HepG2 (cell line): Measurements from ENCODE around the gene NAV2. TPM values are rescaled to one million over a fixed set of nuclear protein-coding genes. Genes with fewer than 3 reads are reported as not detected.

Experiments used
- ATAC-seq: fragments of 200-7000 bp; cut with Tn5 transposase; 3 replicates; pipeline ENCODE4 v1.9.1; 2020; ENCODE audit warnings: mild to moderate bottlenecking, moderate library complexity
- BruUV-seq: library from RNA; stranded (reverse); fragments of 400-500 nt; replicated peaks from 2 replicates; lab custom pipeline; 2021; lab: Mats Ljungman, UMichigan
- CTCF ChIA-PET: fragments of 300-600 bp; formaldehyde crosslinking; extraction: SDS; loops from one replicate; lab custom pipeline; 2021; ENCODE audit warnings: low total read pairs, inconsistent platforms, low intra/inter-chr PET ratio; lab: Yijun Ruan, JAX
- POLR2A ChIA-PET: fragments of 350-600 bp; sonication (Branson Sonifier 250); formaldehyde crosslinking; loops from one replicate; lab custom pipeline; 2020; ENCODE audit warnings: antibody characterized with exemption, inconsistent platforms; lab: Yijun Ruan, JAX
- DNase-seq: peaks from one replicate; pipeline ENCODE4 v3.0.0-alpha.2; 2015; ENCODE audit warnings: low spot score
- FAIRE-seq: peaks from 3 replicates; lab custom pipeline; 2011; peaks lifted over from hg19 to GRCh38; lab: Jason Lieb, UNC
- H2AFZ ChIP-seq: one replicate; pipeline ENCODE4 v1.6.1; 2011; ENCODE audit warnings: low read length, inconsistent platforms
- H3K27ac ChIP-seq: fragments of 300-600 bp; 3 replicates; pipeline ENCODE4 v1.8.0; 2011; ENCODE audit warnings: mixed run types, mild to moderate bottlenecking, mixed read lengths, low read length, inconsistent platforms; ENCODE audit not compliant: insufficient read depth; ENCODE audit errors: extremely low read length
- H3K27me3 ChIP-seq, 2 experiments: fragments of 200-600 bp in 1 of 2; 2 replicates in 1 of 2; 3 replicates in 1 of 2; pipeline versions ENCODE4 v1.6.0 to v1.8.0; 2011; ENCODE audit warnings: low read length in 2 of 2, mild to moderate bottlenecking in 2 of 2, moderate library complexity in 2 of 2, inconsistent platforms in 1 of 2; ENCODE audit not compliant: insufficient read depth in 2 of 2, control insufficient read depth in 1 of 2
- H3K36me3 ChIP-seq, 2 experiments: fragments of 200-600 bp in 1 of 2; replicated peaks in 1 of 2; 2 replicates in 1 of 2; 3 replicates in 1 of 2; pipeline versions ENCODE4 v1.5.1 to v1.8.0; 2011; ENCODE audit warnings: low read length in 2 of 2, inconsistent platforms in 1 of 2; ENCODE audit not compliant: insufficient read depth in 2 of 2, control insufficient read depth in 1 of 2
- H3K4me1 ChIP-seq: 2 replicates; pipeline ENCODE4 v1.5.1; 2012; ENCODE audit warnings: low read length, inconsistent platforms; ENCODE audit not compliant: insufficient read depth
- H3K4me2 ChIP-seq: 2 replicates; pipeline ENCODE4 v1.6.0; 2011; ENCODE audit warnings: low read depth, low read length, inconsistent platforms
- H3K4me3 ChIP-seq, 3 experiments: fragments of 200-600 bp in 1 of 3; sonication (generic), shearing (Covaris generic) in 1 of 3; replicated peaks in 1 of 3; 2 replicates each; pipeline ENCODE4 v1.5.1; 2011 to 2016; ENCODE audit warnings: low read length in 3 of 3, inconsistent platforms in 2 of 3, low read depth in 2 of 3, mild to moderate bottlenecking in 2 of 3, control low read depth in 1 of 3, mixed read lengths in 1 of 3; ENCODE audit not compliant: insufficient read depth in 1 of 3
- H3K79me2 ChIP-seq: one replicate; pipeline ENCODE4 v1.6.1; 2011; ENCODE audit warnings: low read length, inconsistent platforms; ENCODE audit not compliant: insufficient read depth
- H3K9ac ChIP-seq: 2 replicates; pipeline ENCODE4 v1.6.0; 2011; ENCODE audit warnings: mild to moderate bottlenecking, low read depth, low read length, inconsistent platforms; ENCODE audit not compliant: insufficient read depth
- H3K9me3 ChIP-seq: 2 replicates; pipeline ENCODE4 v1.5.1; 2012; ENCODE audit warnings: mild to moderate bottlenecking, low read length
- H4K20me1 ChIP-seq: 2 replicates; pipeline ENCODE4 v1.6.0; 2011; ENCODE audit warnings: inconsistent platforms, mild to moderate bottlenecking, low read length, moderate library complexity; ENCODE audit not compliant: insufficient read depth
- DNMT1 ChIP-seq: sonication (generic); formaldehyde crosslinking; IDR thresholded peaks from 2 replicates; pipeline ENCODE4 v1.5.1; 2020; ENCODE audit warnings: mild to moderate bottlenecking, missing genetic modification reagents
- EEA1 ChIP-seq: sonication (generic); formaldehyde crosslinking; IDR thresholded peaks from 2 replicates; pipeline ENCODE4 v1.5.1; 2020; ENCODE audit warnings: mild to moderate bottlenecking, missing genetic modification reagents, borderline replicate concordance
- ERF ChIP-seq: IDR thresholded peaks from 2 replicates; pipeline ENCODE4 v1.6.1; 2018; ENCODE audit warnings: missing biosample characterization, missing genetic modification reagents
- FOXC1 ChIP-seq: sonication (generic); formaldehyde crosslinking; IDR thresholded peaks from 2 replicates; pipeline ENCODE4 v1.8.0; 2022; ENCODE audit warnings: mild to moderate bottlenecking, missing genetic modification reagents, borderline replicate concordance
- FOXO4 ChIP-seq: sonication (generic); formaldehyde crosslinking; conservative IDR thresholded peaks from 2 replicates; pipeline ENCODE4 v1.8.1; 2023; ENCODE audit warnings: missing genetic modification reagents
- HIVEP1 ChIP-seq: sonication (generic); formaldehyde crosslinking; IDR thresholded peaks from 2 replicates; pipeline ENCODE4 v1.4.0; 2020; ENCODE audit warnings: mild to moderate bottlenecking, missing genetic modification reagents
- IRX3 ChIP-seq: sonication (generic); formaldehyde crosslinking; IDR thresholded peaks from 2 replicates; pipeline ENCODE4 v1.8.1; 2023; ENCODE audit warnings: mild to moderate bottlenecking, low read depth, missing genetic modification reagents, borderline replicate concordance
- NCOA5 ChIP-seq: sonication (generic); formaldehyde crosslinking; IDR thresholded peaks from 2 replicates; pipeline ENCODE4 v1.4.0; 2020; ENCODE audit warnings: missing genetic modification reagents
- NR2C2 ChIP-seq: sonication (generic); formaldehyde crosslinking; IDR thresholded peaks from 2 replicates; pipeline ENCODE4 v1.4.0; 2020; ENCODE audit warnings: missing genetic modification reagents, mild to moderate bottlenecking, moderate library complexity, borderline replicate concordance
- SSRP1 ChIP-seq: IDR thresholded peaks from 2 replicates; pipeline ENCODE4 v1.6.1; 2016; ENCODE audit warnings: control low read depth
- TERF1 ChIP-seq: sonication (generic); formaldehyde crosslinking; IDR thresholded peaks from 2 replicates; pipeline ENCODE4 v1.8.0; 2022; ENCODE audit warnings: mild to moderate bottlenecking, missing genetic modification reagents, moderate library complexity
- TSC22D2 ChIP-seq: sonication (generic); formaldehyde crosslinking; IDR thresholded peaks from 2 replicates; pipeline ENCODE4 v1.5.1; 2020; ENCODE audit warnings: missing genetic modification reagents, mild to moderate bottlenecking, borderline replicate concordance
- ZNF207 ChIP-seq: fragments of 450-650 bp; IDR thresholded peaks from 2 replicates; pipeline ENCODE4 v1.6.1; 2016; ENCODE audit warnings: antibody characterized with exemption, borderline replicate concordance
- ZNF263 ChIP-seq: sonication (generic); formaldehyde crosslinking; IDR thresholded peaks from 2 replicates; pipeline ENCODE4 v1.4.0; 2020; ENCODE audit warnings: missing genetic modification reagents
- ZNF512B ChIP-seq: sonication (generic); formaldehyde crosslinking; IDR thresholded peaks from 2 replicates; pipeline ENCODE4 v1.5.1; 2020; ENCODE audit warnings: missing genetic modification reagents, mild to moderate bottlenecking, borderline replicate concordance
- WGBS: methylation state at CpG from one replicate; pipeline ENCODE4 v1.1.6; 2017; ENCODE audit warnings: low lambda C conversion rate; 5-methylcytosine and 5-hydroxymethylcytosine counted together
- in situ Hi-C: cut with HindIII; loops from 2 replicates; pipeline ENCODE4 v1.10.0; 2017; ENCODE audit warnings: low pct_unique_long_range_greater_than_20kb; ENCODE audit not compliant: extremely low pct_ligation_motif_present
- intact Hi-C: fragments of 100-400 bp; cut with micrococcal nuclease; formaldehyde crosslinking; loops from one replicate; pipeline ENCODE4 v1.10.0; 2022; ENCODE audit not compliant: unreplicated experiment
- polyA plus RNA-seq, 8 experiments: library from polyadenylated mRNA; depleted of rRNA in 3 of 8; stranded (reverse) in 7 of 8; unstranded in 1 of 8; fragments of >200 nt; fragmentation: Illumina TruSeq in 4 of 8; extraction: Trizol in 4 of 8; gene quantifications; 2 replicates each; pipeline versions ENCODE4 v1.2.1 to v1.2.3, GENCODE V29; 2011 to 2016; ENCODE audit warnings: low read depth in 4 of 8, missing spikeins in 1 of 8, mixed read lengths in 1 of 8; ENCODE audit not compliant: insufficient read depth in 1 of 8
- total RNA-seq, 5 experiments: library from RNA; depleted of rRNA; stranded (reverse); fragments of >200 nt; fragmentation: Illumina TruSeq; extraction: Trizol; gene quantifications; 2 replicates each; pipeline ENCODE4 v1.2.3, GENCODE V29; 2016; ENCODE audit warnings: low read depth in 1 of 5
- TF ChIP-seq, protein P1 (sequence below): IDR thresholded peaks from 2 replicates; pipeline ENCODE4 v1.6.1; 2016; ENCODE audit warnings: missing compliant biosample characterization, missing genetic modification reagents, borderline replicate concordance

NAV2 gene
- total and polyA plus RNA-seq, 2 of the 13 experiments (the other 11 are each of a cell fraction or from before 2014, with no cell fraction given) = 9.3 to 34.6 TPM

DNA sequence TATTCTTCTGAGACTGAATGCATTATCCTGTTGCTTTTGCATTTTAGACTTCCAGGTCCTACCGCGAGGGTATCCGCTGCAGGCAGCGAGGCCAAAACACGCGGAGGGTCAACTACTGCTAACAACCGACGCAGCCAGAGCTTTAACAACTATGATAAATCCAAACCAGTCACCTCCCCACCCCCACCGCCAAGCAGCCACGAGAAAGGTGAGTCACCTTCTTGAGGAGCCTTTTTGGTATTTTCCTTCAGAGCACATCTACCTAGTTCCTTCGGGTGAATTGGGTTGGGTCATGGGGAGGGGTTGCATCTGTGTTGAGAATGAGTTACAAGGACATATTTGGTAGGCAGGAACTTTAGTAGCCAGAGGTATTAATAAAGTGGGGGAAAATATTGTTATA, 179.8 kb downstream of the NAV2 start:
- H3K27ac ChIP-seq = no peak overlapping the region
- H2AFZ ChIP-seq = no peak overlapping the region
- no peaks in the 10 kb centered on the region for H3K36me3 ChIP-seq
- FAIRE-seq = no peak
- DNase-seq = no peak
- no peaks in the 10 kb centered on the region for H3K79me2 ChIP-seq
- H3K4me3 ChIP-seq = no peak overlapping the region
- H3K9ac ChIP-seq = no peak overlapping the region
- POLR2A ChIA-PET = no interaction called here
- H4K20me1 ChIP-seq = no peaks in the 10 kb centered on the region
- ATAC-seq = no peak
- intact Hi-C loops (no loop called here), in situ Hi-C loops (no loop called here)
- no TSS peak for BruUV-seq
- WGBS = 65% methylated on average over 11 of the region's 11 CpGs
- no peaks in the 10 kb centered on the region for H3K4me1 ChIP-seq
- CTCF ChIA-PET = no interaction called here
- H3K9me3 ChIP-seq = no peaks in the 10 kb centered on the region
- H3K4me2 ChIP-seq = no peak overlapping the region
- H3K27me3 ChIP-seq = peaks cover 0 to 27% of the 10 kb centered on the region in 2 experiments; a peak in 4 of 5 replicates
- TF ChIP-seq EEA1 (CRISPR knock-in tag) = no peak
- no peak for TF ChIP-seq HIVEP1 (CRISPR knock-in tag)
- no peak for TF ChIP-seq IRX3
- TF ChIP-seq TSC22D2 = no peak
- no peak for TF ChIP-seq FOXO4 (CRISPR knock-in tag)
- TF ChIP-seq, protein P1, sequence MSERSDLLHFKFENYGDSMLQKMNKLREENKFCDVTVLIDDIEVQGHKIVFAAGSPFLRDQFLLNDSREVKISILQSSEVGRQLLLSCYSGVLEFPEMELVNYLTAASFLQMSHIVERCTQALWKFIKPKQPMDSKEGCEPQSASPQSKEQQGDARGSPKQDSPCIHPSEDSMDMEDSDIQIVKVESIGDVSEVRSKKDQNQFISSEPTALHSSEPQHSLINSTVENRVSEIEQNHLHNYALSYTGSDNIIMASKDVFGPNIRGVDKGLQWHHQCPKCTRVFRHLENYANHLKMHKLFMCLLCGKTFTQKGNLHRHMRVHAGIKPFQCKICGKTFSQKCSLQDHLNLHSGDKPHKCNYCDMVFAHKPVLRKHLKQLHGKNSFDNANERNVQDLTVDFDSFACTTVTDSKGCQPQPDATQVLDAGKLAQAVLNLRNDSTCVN (CRISPR knock-in tag) = no peak
- TF ChIP-seq NR2C2 (CRISPR knock-in tag) = no peak
- TF ChIP-seq ZNF207 = no peak
- no peak for TF ChIP-seq TERF1 (CRISPR knock-in tag)
- no peak for TF ChIP-seq NCOA5
- no peak for TF ChIP-seq SSRP1
- no peak for TF ChIP-seq ZNF263 (CRISPR knock-in tag)
- TF ChIP-seq ERF (CRISPR knock-in tag) = no peak
- no peak for TF ChIP-seq ZNF512B (CRISPR knock-in tag)
- TF ChIP-seq FOXC1 (CRISPR knock-in tag) = no peak
- no peak for TF ChIP-seq DNMT1 (CRISPR knock-in tag)
